ENCODE data around the gene WDR83. TPM values are rescaled to one million over a fixed set of nuclear protein-coding genes. Genes with fewer than 3 reads are reported as not detected.
A peak's percentile ranks its signal among the peaks of the same experiment; 100 is the strongest.

The WDR83 gene
- total and polyA plus RNA-seq, 10 of the 15 experiments (the other 5 are each of a cell fraction or from before 2014, with no cell fraction given): 0.58 to 17.7 (median 10.8) TPM

GRCh38 chr19:12626958-12627357 lies 39.6 kb upstream of the WDR83 start (continued):
- no peak for TF ChIP-seq CUX1 (IDR thresholded peaks at IDR 0.05; ENCODE audit: insufficient replicate concordance, low read depth, low read length)
- no peak for TF ChIP-seq BACH1 (IDR thresholded peaks at IDR 0.05; ENCODE audit: borderline replicate concordance)
- no peak for TF ChIP-seq YY1 (IDR thresholded peaks at IDR 0.05; ENCODE audit: low read depth, low read length)
- no peak for TF ChIP-seq TCF12 (IDR thresholded peaks at IDR 0.05; ENCODE audit: low read depth, low read length)

- ChIA-PET POLR2A (no interaction called here), RAD21 (ENCODE audit: unreplicated experiment) (no interaction called here), SMC1A (ENCODE audit: uncharacterized antibody, unreplicated experiment) (interaction anchor here (0.8 kb wide), 1 partner anchor 12 kb away, joined by 3 read pairs; no protein-coding TSS in a partner anchor), CTCF (interaction anchor here (0.9 kb wide), 1 partner anchor 11 kb away, joined by 3 read pairs; no protein-coding TSS in a partner anchor)
- no peak overlapping the region for H3K27ac ChIP-seq (ENCODE audit: control insufficient read depth, insufficient read depth)
- H3K27me3 ChIP-seq (replicated peaks in 1 of 2; ENCODE audit: control insufficient read depth in 2 of 2, insufficient read depth in 2 of 2, low read length in 1 of 2): no peaks in the 10 kb centered on the region
- BruUV-seq (replicated peaks): no TSS peak
- peaks cover 38% of the 10 kb centered on the region for H3K9me3 ChIP-seq (replicated peaks; ENCODE audit: control insufficient read depth, insufficient read depth, low read length)
- H4K20me1 ChIP-seq (ENCODE audit: control insufficient read depth, insufficient read depth): no peaks in the 10 kb centered on the region
- in situ Hi-C loops (cut with MboI): no loop called here
- FAIRE-seq (no peak), DNase-seq (ENCODE audit: low read depth, low spot score) (no peak), ATAC-seq (no peak)
- no peak overlapping the region for H3K4me3 ChIP-seq
- H3K4me2 ChIP-seq (ENCODE audit: control insufficient read depth, insufficient read depth): no peak overlapping the region
- no peaks in the 10 kb centered on the region for H3K4me1 ChIP-seq (ENCODE audit: control insufficient read depth, insufficient read depth, low read length)
- intact Hi-C loops (cut with micrococcal nuclease; ENCODE audit: unreplicated experiment): no loop called here
- 97% methylated on average over 17 of the region's 17 CpGs for WGBS (ENCODE audit: insufficient coverage, insufficient replicate concordance, low lambda C conversion rate, missing lambda C conversion rate)
- no peak overlapping the region for H3K9ac ChIP-seq (ENCODE audit: control insufficient read depth, insufficient read depth, low read length)
- H3K79me2 ChIP-seq (ENCODE audit: control insufficient read depth, insufficient read depth, low read length): no peaks in the 10 kb centered on the region; the same call in 1 of the 2 replicates
- H2AFZ ChIP-seq (ENCODE audit: control insufficient read depth, low read depth, low read length): no peak overlapping the region
- H3K36me3 ChIP-seq (ENCODE audit: control insufficient read depth in 2 of 2, insufficient read depth in 2 of 2, low read length in 1 of 2): peaks cover 10 to 33% of the 10 kb centered on the region in 2 experiments
- no peak for TF ChIP-seq ASH2L (IDR thresholded peaks at IDR 0.05; ENCODE audit: borderline replicate concordance, low read depth)
- TF ChIP-seq EZH2 (IDR thresholded peaks at IDR 0.05; ENCODE audit: borderline replicate concordance, control insufficient read depth, low read depth, low read length): no peak
- no peak for TF ChIP-seq HDAC2 (IDR thresholded peaks at IDR 0.05)
- TF ChIP-seq IRF4 (IDR thresholded peaks at IDR 0.05; ENCODE audit: low read depth, low read length): no peak
- no peak for TF ChIP-seq TCF7 (IDR thresholded peaks at IDR 0.05; ENCODE audit: borderline replicate concordance)
- TF ChIP-seq KLF5 (IDR thresholded peaks at IDR 0.05; ENCODE audit: partially characterized antibody): peak; percentile 86
- no peak for TF ChIP-seq E2F8 (IDR thresholded peaks at IDR 0.05; ENCODE audit: low read depth, partially characterized antibody)
- peak; percentile 62; the same call in 1 of the 2 replicates for TF ChIP-seq ZNF217 (IDR thresholded peaks at IDR 0.05)
- peak; percentile 87 for TF ChIP-seq CBX5 (IDR thresholded peaks at IDR 0.05; ENCODE audit: low read depth)
- TF ChIP-seq CBFB (IDR thresholded peaks at IDR 0.05; ENCODE audit: low read depth): no peak
- no peak for TF ChIP-seq ZNF622 (IDR thresholded peaks at IDR 0.05)
Measured at GRCh38 chr19:12628040-12629022, 38.3 kb upstream of the WDR83 start.
